ENCODE results near the gene OR12D1.
"Not testable (repeated sequence)": the region's sequence is repeated elsewhere in the genome, so short reads cannot be mapped to it uniquely, and the experiment has no call there.

The OR12D1 gene

GRCh38 chr6:29426654-29427053, 11.9 kb downstream of the OR12D1 start:
- Histone ChIP-seq H3K27me3 (ENCODE audit: low read depth, low read length) (no peaks in the 10 kb centered on the region), H3K4me1 (ENCODE audit: control insufficient read depth in 1 of 2, insufficient read depth in 2 of 2, low read length in 2 of 2) (no peaks in the 10 kb centered on the region), H3K9me3 (ENCODE audit: control insufficient read depth in 1 of 2, low read length in 2 of 2) (no peaks in the 10 kb centered on the region), H3K4me3 (ENCODE audit: low read depth in 1 of 2, low read length in 2 of 2) (no peak overlapping the region), H3K27ac (ENCODE audit: low read length) (no peak overlapping the region), H3K36me3 (ENCODE audit: control insufficient read depth in 1 of 2, insufficient read depth in 2 of 2, low read length in 2 of 2) (no peaks in the 10 kb centered on the region)

- not testable (repeated sequence) for H3K27ac ChIP-seq (ENCODE audit: low read length); H3K9me3 ChIP-seq (ENCODE audit: control insufficient read depth in 1 of 2, low read length in 2 of 2); H3K36me3 ChIP-seq (ENCODE audit: control insufficient read depth in 1 of 2, insufficient read depth in 2 of 2, low read length in 2 of 2); H3K4me1 ChIP-seq (ENCODE audit: control insufficient read depth in 1 of 2, insufficient read depth in 2 of 2, low read length in 2 of 2); H3K27me3 ChIP-seq (ENCODE audit: low read depth, low read length); H3K4me3 ChIP-seq (ENCODE audit: low read depth in 1 of 2, low read length in 2 of 2)
These were observed 22.0 kb downstream of the OR12D1 start for GRCh38 chr6:29436730-29437129.

- H3K4me1 ChIP-seq (ENCODE audit: control insufficient read depth in 1 of 2, insufficient read depth in 2 of 2, low read length in 2 of 2): no peaks in the 10 kb centered on the region
- no peak within 1 kb of the TSS for H3K4me3 ChIP-seq (ENCODE audit: low read depth in 1 of 2, low read length in 2 of 2)
- H3K27me3 ChIP-seq (ENCODE audit: low read depth, low read length): no peaks in the 10 kb centered on the region
- no peak within 1 kb of the TSS for H3K27ac ChIP-seq (ENCODE audit: low read length)
- no peaks in the 10 kb centered on the region for H3K9me3 ChIP-seq (ENCODE audit: control insufficient read depth in 1 of 2, low read length in 2 of 2)
- H3K36me3 ChIP-seq (ENCODE audit: control insufficient read depth in 1 of 2, insufficient read depth in 2 of 2, low read length in 2 of 2): no peaks in the 10 kb centered on the region
These were observed 24.3 kb downstream of the OR12D1 start, which contains the start of gene OR10C1 for GRCh38 chr6:29439006-29439405. Gene OR10C1 (plus strand): TSS chr6:29439306. CDS start chr6:29440016, 710 bp downstream.

GRCh38 chr6:29442719-29443118, 28.0 kb downstream of the OR12D1 start:
- Histone ChIP-seq H3K36me3 (ENCODE audit: control insufficient read depth in 1 of 2, insufficient read depth in 2 of 2, low read length in 2 of 2) (no peaks in the 10 kb centered on the region), H3K9me3 (ENCODE audit: control insufficient read depth in 1 of 2, low read length in 2 of 2) (no peaks in the 10 kb centered on the region), H3K4me3 (ENCODE audit: low read depth in 1 of 2, low read length in 2 of 2) (no peak overlapping the region), H3K27ac (ENCODE audit: low read length) (no peak overlapping the region), H3K27me3 (ENCODE audit: low read depth, low read length) (no peaks in the 10 kb centered on the region), H3K4me1 (ENCODE audit: control insufficient read depth in 1 of 2, insufficient read depth in 2 of 2, low read length in 2 of 2) (no peaks in the 10 kb centered on the region)

GRCh38 chr6:29444031-29444430, 29.3 kb downstream of the OR12D1 start:
- not testable (repeated sequence) for H3K36me3 ChIP-seq (ENCODE audit: control insufficient read depth in 1 of 2, insufficient read depth in 2 of 2, low read length in 2 of 2); H3K27me3 ChIP-seq (ENCODE audit: low read depth, low read length); H3K27ac ChIP-seq (ENCODE audit: low read length); H3K4me1 ChIP-seq (ENCODE audit: control insufficient read depth in 1 of 2, insufficient read depth in 2 of 2, low read length in 2 of 2); H3K4me3 ChIP-seq (ENCODE audit: low read depth in 1 of 2, low read length in 2 of 2); H3K9me3 ChIP-seq (ENCODE audit: control insufficient read depth in 1 of 2, low read length in 2 of 2)

- Histone ChIP-seq H3K27ac (ENCODE audit: low read length) (no peak overlapping the region), H3K27me3 (ENCODE audit: low read depth, low read length) (no peaks in the 10 kb centered on the region)
These were observed 32.9 kb downstream of the OR12D1 start for GRCh38 chr6:29447670-29448069.

GRCh38 chr6:29451471-29452193, 36.9 kb downstream of the OR12D1 start:
- no peak overlapping the region for H3K4me3 ChIP-seq (ENCODE audit: low read depth in 1 of 2, low read length in 2 of 2)
- H3K27me3 ChIP-seq (ENCODE audit: low read depth, low read length): no peaks in the 10 kb centered on the region
- no peaks in the 10 kb centered on the region for H3K36me3 ChIP-seq (ENCODE audit: control insufficient read depth in 1 of 2, insufficient read depth in 2 of 2, low read length in 2 of 2)
- H3K27ac ChIP-seq (ENCODE audit: low read length): no peak overlapping the region
- H3K4me1 ChIP-seq (ENCODE audit: control insufficient read depth in 1 of 2, insufficient read depth in 2 of 2, low read length in 2 of 2): no peaks in the 10 kb centered on the region
- H3K9me3 ChIP-seq (ENCODE audit: control insufficient read depth in 1 of 2, low read length in 2 of 2): peaks cover 0 to 2% of the 10 kb centered on the region in 2 donors

More at GRCh38 chr6:29447670-29448069, 32.9 kb downstream of the OR12D1 start:
- Histone ChIP-seq H3K36me3 (ENCODE audit: control insufficient read depth in 1 of 2, insufficient read depth in 2 of 2, low read length in 2 of 2) (no peaks in the 10 kb centered on the region), H3K4me1 (ENCODE audit: control insufficient read depth in 1 of 2, insufficient read depth in 2 of 2, low read length in 2 of 2) (no peaks in the 10 kb centered on the region), H3K4me3 (ENCODE audit: low read depth in 1 of 2, low read length in 2 of 2) (no peak overlapping the region), H3K9me3 (ENCODE audit: control insufficient read depth in 1 of 2, low read length in 2 of 2) (peaks cover 0 to 2% of the 10 kb centered on the region in 2 donors)

- no peaks in the 10 kb centered on the region for H3K36me3 ChIP-seq (ENCODE audit: control insufficient read depth in 1 of 2, insufficient read depth in 2 of 2, low read length in 2 of 2)
- H3K4me1 ChIP-seq (ENCODE audit: control insufficient read depth in 1 of 2, insufficient read depth in 2 of 2, low read length in 2 of 2): no peaks in the 10 kb centered on the region
- peaks cover 0 to under 1% of the 10 kb centered on the region in 2 donors for H3K9me3 ChIP-seq (ENCODE audit: control insufficient read depth in 1 of 2, low read length in 2 of 2)
- no peaks in the 10 kb centered on the region for H3K27me3 ChIP-seq (ENCODE audit: low read depth, low read length)
- no peak within 1 kb of the TSS for H3K27ac ChIP-seq (ENCODE audit: low read length)
- H3K4me3 ChIP-seq (ENCODE audit: low read depth in 1 of 2, low read length in 2 of 2): no peak within 1 kb of the TSS
These were observed 42.2 kb downstream of the OR12D1 start, which contains the start of the genes OR11A1 and OR2H1 for GRCh38 chr6:29456971-29457370. Gene OR11A1 (minus strand): TSS chr6:29457071. CDS start chr6:29427641, 29,430 bp downstream. Gene OR2H1 (plus strand): TSS chr6:29457155. CDS start chr6:29461770, 4,615 bp downstream.

GRCh38 chr6:29461021-29461814, 46.5 kb downstream of the OR12D1 start:
- Histone ChIP-seq H3K4me1 (ENCODE audit: control insufficient read depth in 1 of 2, insufficient read depth in 2 of 2, low read length in 2 of 2) (no peaks in the 10 kb centered on the region), H3K27me3 (ENCODE audit: low read depth, low read length) (no peaks in the 10 kb centered on the region), H3K27ac (ENCODE audit: low read length) (no peak overlapping the region), H3K9me3 (ENCODE audit: control insufficient read depth in 1 of 2, low read length in 2 of 2) (no peaks in the 10 kb centered on the region), H3K36me3 (ENCODE audit: control insufficient read depth in 1 of 2, insufficient read depth in 2 of 2, low read length in 2 of 2) (no peaks in the 10 kb centered on the region), H3K4me3 (ENCODE audit: low read depth in 1 of 2, low read length in 2 of 2) (no peak overlapping the region)

GRCh38 chr6:29462022-29462421, 47.3 kb downstream of the OR12D1 start:
- Histone ChIP-seq H3K27ac (ENCODE audit: low read length) (no peak overlapping the region), H3K36me3 (ENCODE audit: control insufficient read depth in 1 of 2, insufficient read depth in 2 of 2, low read length in 2 of 2) (no peaks in the 10 kb centered on the region), H3K4me1 (ENCODE audit: control insufficient read depth in 1 of 2, insufficient read depth in 2 of 2, low read length in 2 of 2) (no peaks in the 10 kb centered on the region), H3K27me3 (ENCODE audit: low read depth, low read length) (no peaks in the 10 kb centered on the region), H3K4me3 (ENCODE audit: low read depth in 1 of 2, low read length in 2 of 2) (no peak overlapping the region), H3K9me3 (ENCODE audit: control insufficient read depth in 1 of 2, low read length in 2 of 2) (no peaks in the 10 kb centered on the region)

- no peak overlapping the region for H3K27ac ChIP-seq (ENCODE audit: low read length)
- H3K36me3 ChIP-seq (ENCODE audit: control insufficient read depth in 1 of 2, insufficient read depth in 2 of 2, low read length in 2 of 2): no peaks in the 10 kb centered on the region
- H3K9me3 ChIP-seq (ENCODE audit: control insufficient read depth in 1 of 2, low read length in 2 of 2): no peaks in the 10 kb centered on the region
- no peaks in the 10 kb centered on the region for H3K4me1 ChIP-seq (ENCODE audit: control insufficient read depth in 1 of 2, insufficient read depth in 2 of 2, low read length in 2 of 2)
- no peaks in the 10 kb centered on the region for H3K27me3 ChIP-seq (ENCODE audit: low read depth, low read length)
- H3K4me3 ChIP-seq (ENCODE audit: low read depth in 1 of 2, low read length in 2 of 2): no peak overlapping the region
These were observed 50.6 kb downstream of the OR12D1 start for GRCh38 chr6:29465279-29465678.
